HG02884 (cell line): ENCODE results near the gene RILPL2.
"Not testable (repeated sequence)": the region's sequence is repeated elsewhere in the genome, so short reads cannot be mapped to it uniquely, and the experiment has no call there.

Experiments used
- ATAC-seq: cut with Tn5 transposase; IDR thresholded peaks from one replicate; pipeline ENCODE4 v1.9.1; 2021; ENCODE audit warnings: mild to moderate bottlenecking, moderate library complexity; ENCODE audit not compliant: unreplicated experiment

RILPL2 gene

GRCh38 chr12:123407269-123407668 lies 29.2 kb downstream of the RILPL2 start:
- ATAC-seq, result not testable (repeated sequence)

GRCh38 chr12:123404581-123404980 lies 31.9 kb downstream of the RILPL2 start:
- no peak for ATAC-seq

DNA sequence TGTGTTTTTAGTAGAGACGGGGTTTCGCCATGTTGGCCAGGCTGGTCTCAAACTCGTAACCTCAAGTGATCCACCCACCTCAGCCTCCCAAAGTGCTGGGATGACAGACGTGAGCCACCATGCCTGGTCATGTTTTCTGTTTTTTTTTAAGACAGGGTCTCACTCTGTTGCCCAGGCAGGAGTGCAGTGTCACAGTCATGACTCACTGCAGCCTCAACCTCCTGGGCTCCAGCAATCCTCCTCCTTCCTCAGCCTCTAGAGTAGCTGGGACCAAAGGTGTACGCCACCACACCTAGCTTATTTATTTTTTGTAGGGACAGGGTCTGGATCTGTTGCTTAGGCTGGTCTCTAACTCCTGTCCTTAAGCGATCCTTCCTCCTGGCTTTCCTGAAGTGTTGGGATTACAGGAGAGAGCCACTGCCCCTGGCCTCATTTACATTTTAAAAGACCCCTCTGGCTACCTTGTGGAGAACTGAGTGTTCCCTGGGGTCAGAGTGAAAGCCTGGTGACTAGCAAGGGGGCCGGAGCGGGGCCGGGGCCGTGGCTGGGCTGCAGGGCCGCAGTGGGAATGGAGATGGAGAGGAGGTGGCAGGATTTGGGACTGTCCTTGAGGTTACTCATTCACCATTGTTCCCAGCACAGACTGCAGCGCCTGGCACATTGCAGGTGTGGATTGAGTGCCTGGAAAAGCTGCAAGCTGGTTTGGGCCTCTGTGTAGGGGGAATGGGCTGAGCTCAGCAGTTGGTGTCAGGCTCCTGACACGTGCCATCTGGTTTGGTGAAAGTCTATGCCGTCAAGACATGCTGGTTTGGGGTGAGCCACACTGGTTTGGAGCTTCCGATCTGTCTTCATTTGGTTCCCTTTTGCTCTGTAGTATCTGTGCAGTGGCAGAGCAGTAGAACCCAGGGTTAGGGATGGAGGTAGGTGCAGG lies 34.5 kb downstream of the RILPL2 start:
- no peak for ATAC-seq

GRCh38 chr12:123399255-123399617 lies 37.2 kb downstream of the RILPL2 start:
- no peak for ATAC-seq

DNA sequence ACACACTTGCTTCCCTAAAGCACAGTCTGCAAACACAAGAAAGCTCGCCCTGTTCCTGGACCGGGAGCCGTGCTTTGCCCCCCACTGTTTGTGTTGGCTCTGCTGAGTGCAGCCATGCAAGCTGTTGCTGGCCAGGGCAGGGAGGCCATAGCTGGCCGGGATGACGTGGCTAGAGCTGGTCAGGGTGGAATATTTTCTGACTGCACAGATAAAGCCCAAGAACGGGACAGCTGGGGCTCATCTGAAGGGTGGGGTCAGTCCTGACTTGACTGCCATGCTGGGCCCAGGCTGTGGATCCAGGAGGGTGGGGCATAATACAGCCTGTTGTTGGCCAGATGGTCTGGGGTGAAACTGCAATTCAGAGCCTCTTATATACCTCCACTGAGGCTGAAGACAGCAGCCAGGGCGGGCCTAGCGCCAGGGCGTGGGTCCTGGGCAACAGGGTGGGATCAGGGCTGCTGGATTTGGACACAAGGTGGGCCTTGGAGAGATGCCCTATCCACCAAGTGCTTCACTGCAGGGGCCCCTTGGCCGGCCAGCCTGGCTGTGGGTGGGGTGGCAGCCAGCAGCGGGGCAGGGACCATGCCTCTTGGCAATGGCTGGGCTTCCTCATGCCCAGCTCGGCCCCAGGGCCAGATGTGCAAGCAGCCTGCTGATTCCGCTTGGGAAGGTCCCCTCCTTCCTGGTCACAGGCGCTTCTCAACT lies 37.8 kb downstream of the RILPL2 start:
- no peak for ATAC-seq

DNA sequence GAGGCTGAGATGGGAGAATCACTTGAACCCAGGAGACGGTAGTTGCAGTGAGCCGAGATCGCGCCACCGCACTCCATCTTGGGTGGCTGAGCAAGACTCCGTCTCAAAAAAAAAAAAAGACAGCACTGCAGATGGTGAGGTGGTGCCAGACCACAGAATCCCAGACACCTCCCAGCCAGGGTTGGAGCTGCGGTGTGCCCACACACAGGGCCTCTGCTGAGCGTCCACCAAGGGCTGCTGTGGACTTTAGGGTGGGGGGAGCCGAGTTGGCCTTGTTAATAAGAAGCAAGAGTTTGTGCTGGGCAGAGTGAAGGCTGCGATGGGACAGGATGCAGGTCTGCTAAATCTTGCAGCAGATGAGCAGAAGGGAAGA lies 38.3 kb downstream of the RILPL2 start:
- ATAC-seq, result no peak

GRCh38 chr12:123397400-123397799 lies 39.1 kb downstream of the RILPL2 start:
- ATAC-seq, result no peak

GRCh38 chr12:123396954-123397353 lies 39.5 kb downstream of the RILPL2 start:
- no peak for ATAC-seq

GRCh38 chr12:123396543-123396942 lies 39.9 kb downstream of the RILPL2 start:
- ATAC-seq, result no peak

DNA sequence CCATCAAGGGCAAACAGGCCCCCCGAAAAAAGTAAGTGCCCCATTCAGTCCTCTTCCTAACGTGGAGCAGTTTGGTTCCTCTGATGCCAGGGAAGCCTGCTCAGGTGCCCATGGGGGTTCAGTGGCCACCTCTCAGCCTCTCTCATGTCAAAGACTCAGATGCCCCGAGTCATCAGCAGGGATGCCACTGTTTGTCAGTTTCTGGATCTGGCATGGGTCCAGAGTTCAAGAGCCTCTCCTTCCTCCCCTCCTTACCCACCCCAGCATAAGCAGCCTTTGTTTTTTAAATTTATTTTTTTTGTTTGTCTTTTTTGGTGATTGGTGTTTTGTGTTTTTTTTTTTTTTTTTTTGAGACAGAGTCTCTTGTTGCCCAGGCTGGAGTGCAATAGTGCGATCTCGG lies 41.2 kb downstream of the RILPL2 start:
- no peak for ATAC-seq

DNA sequence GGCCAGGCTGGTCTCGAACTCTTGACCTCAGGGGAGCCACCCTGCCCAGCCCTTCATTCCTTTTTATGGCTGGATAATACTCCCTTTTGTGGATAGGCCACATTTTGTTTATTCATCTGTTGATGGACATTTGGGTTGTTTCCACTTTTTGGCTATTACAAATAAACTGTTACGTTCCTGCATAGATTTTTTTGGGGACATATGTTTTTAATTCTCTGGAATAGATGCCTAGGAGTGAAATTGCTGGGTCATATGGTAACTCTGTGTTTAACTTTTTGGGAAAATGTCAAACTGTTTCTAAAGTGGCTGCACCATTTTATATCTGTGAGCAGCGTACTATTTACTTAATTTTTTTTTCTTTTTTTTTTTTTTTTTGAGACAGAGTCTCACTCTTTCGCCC lies 42.7 kb downstream of the RILPL2 start:
- ATAC-seq, result no peak

DNA sequence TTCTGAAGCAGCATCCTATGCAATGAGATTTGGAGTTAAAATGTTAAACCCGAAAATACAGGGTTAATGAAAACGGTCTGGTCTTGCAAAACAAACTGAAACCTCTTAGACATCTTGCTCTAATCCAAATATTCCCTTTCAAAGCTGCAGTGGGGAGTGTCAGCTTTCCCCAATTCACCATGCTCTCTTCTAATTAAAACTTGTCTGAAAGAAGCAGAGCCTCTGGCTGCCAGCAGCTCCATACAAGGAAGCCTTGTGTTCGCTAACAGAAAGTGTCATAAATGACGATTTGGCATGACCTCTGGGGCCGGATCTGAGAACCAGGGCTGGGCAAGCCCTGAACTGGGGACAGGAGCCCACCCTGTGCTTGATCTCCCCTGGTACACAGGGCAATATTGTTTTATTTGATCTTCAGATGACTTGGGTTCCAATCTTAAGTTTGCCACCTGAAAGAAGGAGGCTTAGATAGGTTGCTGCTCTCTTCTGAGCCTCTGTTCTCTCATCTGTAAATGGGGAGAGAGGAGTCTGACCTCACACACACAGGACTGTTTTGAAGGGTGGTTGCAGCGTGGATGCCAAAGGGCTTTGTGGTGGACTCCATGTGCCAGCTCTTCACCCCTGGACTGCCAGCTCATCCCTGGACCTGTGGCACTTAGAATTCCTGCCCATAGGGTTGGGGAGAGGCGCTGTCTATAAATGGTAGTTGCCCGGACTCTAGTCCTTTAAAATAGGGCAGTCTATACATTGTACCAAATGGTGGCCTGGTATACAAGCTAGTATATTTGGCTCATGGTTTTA lies 44.7 kb downstream of the RILPL2 start:
- no peak for ATAC-seq

- ATAC-seq, result no peak
These were observed 45.7 kb downstream of the RILPL2 start for GRCh38 chr12:123390498-123391426.

DNA sequence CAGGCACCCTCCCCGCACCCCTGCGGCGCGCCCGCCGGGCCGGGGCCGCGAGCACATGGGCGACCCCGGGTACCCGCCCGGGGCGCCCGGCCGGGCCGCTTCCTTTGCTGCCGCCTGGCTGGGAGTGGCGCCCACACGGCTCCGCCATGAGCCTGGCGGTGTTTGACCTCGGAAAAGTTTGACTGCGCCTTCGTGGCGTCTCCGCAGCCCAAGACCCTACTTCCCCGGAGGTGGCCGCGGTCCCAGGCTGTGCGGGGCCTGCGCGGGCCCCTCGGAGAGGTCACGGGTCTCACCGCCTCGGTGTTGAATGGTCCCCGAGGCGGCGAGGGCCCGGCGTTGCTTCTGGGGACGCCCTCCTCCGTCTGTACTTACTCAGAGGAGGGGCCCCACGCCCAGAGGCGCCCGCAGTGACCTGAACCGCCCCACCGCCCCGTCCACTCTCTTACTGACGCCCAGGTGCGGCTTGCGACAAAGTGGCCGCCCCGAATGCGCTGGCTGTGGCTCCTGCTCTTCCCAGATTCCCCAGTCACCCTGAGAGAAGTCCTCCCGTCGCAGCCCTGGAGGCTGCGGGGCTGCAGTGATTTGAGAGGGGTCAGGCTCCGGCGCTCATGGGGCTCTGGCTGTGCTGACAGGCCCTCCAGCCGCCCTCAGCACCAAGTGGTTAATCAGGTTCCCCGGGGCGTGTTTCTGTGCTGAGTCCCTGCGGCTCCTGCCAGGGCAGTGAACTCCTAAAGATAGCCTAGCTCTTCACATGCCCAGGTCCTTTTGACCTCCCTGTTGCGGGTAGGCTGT lies 46.7 kb downstream of the RILPL2 start:
- no peak for ATAC-seq

- no peak for ATAC-seq
These were observed 47.4 kb downstream of the RILPL2 start for GRCh38 chr12:123388951-123389559.

DNA sequence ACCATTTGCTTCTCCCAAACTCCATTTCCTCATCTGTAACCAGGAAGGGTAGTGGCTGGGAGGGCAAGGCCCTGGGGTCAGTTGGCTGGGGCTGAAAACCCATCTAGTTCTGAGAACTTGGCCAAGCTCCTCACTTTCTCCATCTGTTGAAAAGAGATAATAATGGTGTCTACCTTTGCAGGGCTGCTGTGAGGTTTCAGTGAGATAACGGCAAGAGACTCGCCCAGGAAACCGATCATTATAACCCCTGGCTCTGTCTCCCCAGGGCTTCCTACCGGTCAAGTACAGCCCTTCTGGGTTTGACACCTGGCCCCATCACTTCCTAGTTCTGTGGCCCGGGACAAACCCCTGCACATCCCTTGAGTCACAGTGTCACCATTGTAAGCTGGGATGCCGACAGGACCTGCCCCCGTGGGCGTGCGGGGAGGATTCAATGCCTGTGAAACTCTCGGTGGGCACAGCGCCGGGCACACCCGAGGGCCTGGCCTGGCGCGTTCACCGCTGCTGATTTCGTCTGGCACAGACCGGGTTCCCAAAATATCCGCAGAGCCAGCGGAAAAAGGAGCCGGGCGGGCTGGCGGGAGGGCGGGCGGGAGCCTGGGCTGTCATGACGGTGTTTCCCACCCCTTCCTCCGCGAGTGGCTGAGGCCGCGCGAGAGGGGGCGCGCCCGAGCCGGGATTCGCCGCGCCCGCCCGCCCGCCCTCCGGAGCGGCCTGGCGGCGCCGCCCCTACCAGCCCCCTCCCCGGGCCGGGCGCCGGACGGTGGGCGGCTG lies 48.1 kb downstream of the RILPL2 start:
- no peak for ATAC-seq

- ATAC-seq, result no peak
These were observed 48.8 kb downstream of the RILPL2 start for GRCh38 chr12:123387508-123388176.

- not testable (repeated sequence) for ATAC-seq
These were observed 50.9 kb downstream of the RILPL2 start for GRCh38 chr12:123385536-123385935.
